Measurements from ENCODE around the gene GJD4. TPM values are rescaled to one million over a fixed set of nuclear protein-coding genes. Genes with fewer than 3 reads are reported as not detected.

Gene GJD4
- total RNA-seq, 1 experiment from 2014 or later = not detected

- intact Hi-C loops (cut with micrococcal nuclease; ENCODE audit: unreplicated experiment) = no loop called here
- Histone ChIP-seq H3K27me3 (replicated peaks; ENCODE audit: insufficient read depth, low read depth, low read length, poor library complexity) (no peaks in the 10 kb centered on the region), H3K4me3 (ENCODE audit: low read depth, low read length, poor library complexity, severe bottlenecking) (no peak overlapping the region), H3K9me3 (ENCODE audit: low read depth, low read length, poor library complexity, severe bottlenecking) (no peaks in the 10 kb centered on the region), H3K27ac (ENCODE audit: low read depth, low read length, poor library complexity, severe bottlenecking) (no peak overlapping the region), H3K4me1 (ENCODE audit: insufficient read depth, low read length, poor library complexity, severe bottlenecking) (peaks cover 13% of the 10 kb centered on the region), H3K36me3 (ENCODE audit: insufficient read depth, low read length, poor library complexity, severe bottlenecking) (peaks cover 4% of the 10 kb centered on the region)
- no TSS peak for BruUV-seq (replicated peaks)
- POLR2A ChIA-PET (ENCODE audit: low non-redundant PET) = no interaction called here
- TF ChIP-seq EZH2 (IDR thresholded peaks at IDR 0.05; ENCODE audit: borderline replicate concordance, low read depth, low read length, poor library complexity, severe bottlenecking) (no peak), CTCF (conservative IDR thresholded peaks at IDR 0.05; ENCODE audit: low read depth, low read length) (no peak)
- CTCF ChIA-PET = no interaction called here
- no peak for DNase-seq (ENCODE audit: low spot score)
Measured at GRCh38 chr10:35559416-35559815, 45.7 kb upstream of the GJD4 start.

GRCh38 chr10:35561715-35562114, 43.4 kb upstream of the GJD4 start:
- no peak for DNase-seq (ENCODE audit: low spot score)
- no TSS peak for BruUV-seq (replicated peaks)
- no peak overlapping the region for H3K27ac ChIP-seq (ENCODE audit: low read depth, low read length, poor library complexity, severe bottlenecking)
- intact Hi-C loops (cut with micrococcal nuclease; ENCODE audit: unreplicated experiment) = loop anchor here (5.0 to 10.0 kb wide), 3 partner anchors 224 to 434 kb away; partner anchors contain the start of genes CCNY and CREM
- TF ChIP-seq EZH2 (IDR thresholded peaks at IDR 0.05; ENCODE audit: borderline replicate concordance, low read depth, low read length, poor library complexity, severe bottlenecking) (no peak), CTCF (conservative IDR thresholded peaks at IDR 0.05; ENCODE audit: low read depth, low read length) (no peak)
- no peaks in the 10 kb centered on the region for H3K9me3 ChIP-seq (ENCODE audit: low read depth, low read length, poor library complexity, severe bottlenecking)
- peaks cover 15% of the 10 kb centered on the region for H3K4me1 ChIP-seq (ENCODE audit: insufficient read depth, low read length, poor library complexity, severe bottlenecking)
- no peaks in the 10 kb centered on the region for H3K36me3 ChIP-seq (ENCODE audit: insufficient read depth, low read length, poor library complexity, severe bottlenecking)
- H3K27me3 ChIP-seq (replicated peaks; ENCODE audit: insufficient read depth, low read depth, low read length, poor library complexity) = no peaks in the 10 kb centered on the region
- ChIA-PET CTCF (interaction anchor here (0.8 kb wide), 1 partner anchor 53 kb away, joined by 3 read pairs; no protein-coding TSS in a partner anchor), POLR2A (ENCODE audit: low non-redundant PET) (no interaction called here)
- no peak overlapping the region for H3K4me3 ChIP-seq (ENCODE audit: low read depth, low read length, poor library complexity, severe bottlenecking)

GRCh38 chr10:35562427-35562826, 42.7 kb upstream of the GJD4 start:
- POLR2A ChIA-PET (ENCODE audit: low non-redundant PET) = no interaction called here
- H3K27ac ChIP-seq (ENCODE audit: low read depth, low read length, poor library complexity, severe bottlenecking) = no peak overlapping the region
- TF ChIP-seq EZH2 (IDR thresholded peaks at IDR 0.05; ENCODE audit: borderline replicate concordance, low read depth, low read length, poor library complexity, severe bottlenecking) (no peak), CTCF (conservative IDR thresholded peaks at IDR 0.05; ENCODE audit: low read depth, low read length) (no peak)
- intact Hi-C loops (cut with micrococcal nuclease; ENCODE audit: unreplicated experiment) = loop anchor here (5.0 to 10.0 kb wide), 3 partner anchors 225 to 435 kb away; partner anchors contain the start of genes CCNY and CREM
- no peaks in the 10 kb centered on the region for H3K36me3 ChIP-seq (ENCODE audit: insufficient read depth, low read length, poor library complexity, severe bottlenecking)
- DNase-seq (ENCODE audit: low spot score) = no peak
- peaks cover 15% of the 10 kb centered on the region for H3K4me1 ChIP-seq (ENCODE audit: insufficient read depth, low read length, poor library complexity, severe bottlenecking)
- BruUV-seq (replicated peaks) = no TSS peak
- H3K4me3 ChIP-seq (ENCODE audit: low read depth, low read length, poor library complexity, severe bottlenecking) = no peak overlapping the region
- no peaks in the 10 kb centered on the region for H3K9me3 ChIP-seq (ENCODE audit: low read depth, low read length, poor library complexity, severe bottlenecking)
- CTCF ChIA-PET = interaction anchor here (0.5 to 1.3 kb wide), 5 partner anchors 16 to 1217 kb away, joined by 3 to 6 read pairs (median 3); no protein-coding TSS in a partner anchor
- no peaks in the 10 kb centered on the region for H3K27me3 ChIP-seq (replicated peaks; ENCODE audit: insufficient read depth, low read depth, low read length, poor library complexity)
